RWPE1 (cell line): Measurements from ENCODE around the gene ADAMTS19.

ENCODE experiments used
- CTCF ChIA-PET: fragments of 350-600 bp; sonication (Branson Sonifier 250); formaldehyde crosslinking; extraction: SDS; loops from one replicate; lab custom pipeline; 2021; lab: Yijun Ruan, JAX
- POLR2A ChIA-PET: fragments of 400-600 bp; formaldehyde crosslinking; extraction: SDS; loops from one replicate; lab custom pipeline; 2020; ENCODE audit warnings: antibody characterized with exemption; ENCODE audit not compliant: low non-redundant PET; lab: Yijun Ruan, JAX
- DNase-seq: peaks from one replicate; pipeline ENCODE4 v3.0.0; 2012; ENCODE audit warnings: low spot score
- H3K27ac ChIP-seq: fragments of 450-650 bp; 2 replicates; pipeline ENCODE4 v1.5.1; 2017
- CTCF ChIP-seq: fragments of 450-650 bp; conservative IDR thresholded peaks from 2 replicates; pipeline ENCODE4 v1.5.1; 2017; ENCODE audit warnings: low read depth, mild to moderate bottlenecking

ADAMTS19 gene

GRCh38 chr5:129745997-129746396 lies 285.9 kb downstream of the ADAMTS19 start:
- DNase-seq: no peak
- CTCF ChIA-PET: no interaction called here
- POLR2A ChIA-PET: no interaction called here
- no peak for TF ChIP-seq CTCF
- H3K27ac ChIP-seq: no peak overlapping the region

GRCh38 chr5:129746876-129747275 lies 286.8 kb downstream of the ADAMTS19 start:
- no peak for TF ChIP-seq CTCF
- POLR2A ChIA-PET: no interaction called here
- CTCF ChIA-PET: interaction anchor here (0.5 kb wide), 1 partner anchor 83 kb away, joined by 3 read pairs; no protein-coding TSS in a partner anchor

GRCh38 chr5:129747572-129748407 lies 287.7 kb downstream of the ADAMTS19 start, which contains the start of gene MINAR2:
TSS of gene MINAR2 (plus strand) at chr5:129748094. CDS start at chr5:129748191, 97 bp downstream.
- TF ChIP-seq CTCF: no peak
- ChIA-PET CTCF (interaction anchor here (0.6 to 1.1 kb wide), 2 partner anchors 23 to 516 kb away, joined by 3 read pairs; no protein-coding TSS in a partner anchor), POLR2A (no interaction called here)
- no peak for DNase-seq
- H3K27ac ChIP-seq: no peak within 1 kb of the TSS

More at GRCh38 chr5:129746876-129747275, 286.8 kb downstream of the ADAMTS19 start:
- DNase-seq: no peak
- no peak overlapping the region for H3K27ac ChIP-seq

- POLR2A ChIA-PET: no interaction called here
- CTCF ChIA-PET: no interaction called here
- DNase-seq: no peak
- no peak overlapping the region for H3K27ac ChIP-seq
- no peak for TF ChIP-seq CTCF
These were observed 289.1 kb downstream of the ADAMTS19 start for GRCh38 chr5:129748913-129749880.

DNA sequence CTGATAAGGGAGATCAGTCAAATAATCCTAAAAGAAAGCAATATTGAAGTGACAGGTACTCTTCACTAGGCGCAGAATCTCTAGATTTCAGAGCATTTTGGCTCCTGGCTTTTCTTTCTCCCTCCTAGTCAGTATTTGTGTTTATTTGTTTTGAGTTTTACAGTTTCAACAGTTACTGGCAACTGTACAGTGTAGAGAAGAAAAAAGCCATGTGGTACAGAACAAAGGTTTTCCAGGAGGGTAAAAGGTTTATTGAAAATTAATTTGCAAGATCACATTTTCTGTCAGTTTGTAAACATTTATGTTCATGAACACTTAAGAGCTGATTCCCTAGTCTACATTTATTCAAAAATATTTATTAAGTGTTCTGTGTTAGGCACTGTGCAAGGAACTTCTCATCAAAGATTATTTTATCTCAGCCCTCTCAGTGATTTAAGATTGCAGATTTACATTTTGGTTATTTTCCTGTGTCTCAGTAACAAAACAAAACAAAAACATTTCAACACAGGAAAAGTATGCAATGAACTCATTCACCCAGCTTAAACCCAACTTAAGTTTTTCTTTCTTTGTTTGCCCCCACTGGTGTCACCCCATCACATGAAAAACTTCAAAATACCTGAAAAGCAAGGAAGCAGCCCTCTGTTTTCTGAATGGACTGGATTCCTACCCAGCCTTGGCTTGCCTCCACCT lies 300.7 kb downstream of the ADAMTS19 start:
- CTCF ChIA-PET: interaction anchor here (0.6 to 2.2 kb wide), 3 partner anchors 11 to 1781 kb away, joined by 3 to 6 read pairs (median 4); no protein-coding TSS in a partner anchor
- TF ChIP-seq CTCF: no peak
- POLR2A ChIA-PET: no interaction called here
- DNase-seq: no peak
- no peak overlapping the region for H3K27ac ChIP-seq
